GM12878 (cell line): ENCODE results near the gene PPM1N. TPM values are rescaled to one million over a fixed set of nuclear protein-coding genes. Genes with fewer than 3 reads are reported as not detected.

ENCODE experiments used
- ESRRA ChIP-seq: IDR thresholded peaks from 2 replicates; pipeline ENCODE4 v1.6.1; 2012; ENCODE audit warnings: mild to moderate bottlenecking, low read length, improper control_type of control experiment
- IKZF1 ChIP-seq: fragments of 450-650 bp; conservative IDR thresholded peaks from 2 replicates; pipeline ENCODE4 v1.6.1; 2017; ENCODE audit warnings: antibody characterized with exemption, mild to moderate bottlenecking
- IRF3 ChIP-seq: fragments of 450-650 bp; IDR thresholded peaks from 2 replicates; pipeline ENCODE4 v1.6.1; 2014; ENCODE audit warnings: mild to moderate bottlenecking
- MEF2B ChIP-seq: fragments of 450-650 bp; IDR thresholded peaks from 2 replicates; pipeline ENCODE4 v1.6.1; 2018; ENCODE audit warnings: mild to moderate bottlenecking, moderate library complexity; ENCODE audit not compliant: partially characterized antibody, poor library complexity, severe bottlenecking
- MXI1 ChIP-seq: fragments of 150-350 bp; IDR thresholded peaks from 2 replicates; pipeline ENCODE4 v1.6.1; 2011; ENCODE audit warnings: low read depth, mild to moderate bottlenecking, inconsistent platforms, low read length, improper control_type of control experiment
- NFIC ChIP-seq: IDR thresholded peaks from 2 replicates; pipeline ENCODE4 v1.6.1; 2012; ENCODE audit warnings: low read depth, mild to moderate bottlenecking, inconsistent platforms, low read length, moderate library complexity
- NKRF ChIP-seq: fragments of 450-650 bp; conservative IDR thresholded peaks from 2 replicates; pipeline ENCODE4 v1.6.1; 2017; ENCODE audit warnings: mild to moderate bottlenecking, moderate library complexity
- PAX5 ChIP-seq: IDR thresholded peaks from 2 replicates; pipeline ENCODE4 v1.6.1; 2011; ENCODE audit warnings: low read depth, low read length, borderline replicate concordance
- POU2F2 ChIP-seq: IDR thresholded peaks from 3 replicates; pipeline ENCODE4 v1.6.1; 2011; ENCODE audit warnings: low read depth, mild to moderate bottlenecking, low read length, borderline replicate concordance
- RAD51 ChIP-seq: fragments of 450-650 bp; IDR thresholded peaks from 2 replicates; pipeline ENCODE4 v1.6.1; 2016; ENCODE audit warnings: moderate library complexity, mild to moderate bottlenecking, inconsistent platforms
- REST ChIP-seq: IDR thresholded peaks from 2 replicates; pipeline ENCODE4 v1.6.1; 2012; ENCODE audit warnings: mild to moderate bottlenecking, low read depth, low read length
- SMC3 ChIP-seq: IDR thresholded peaks from 2 replicates; pipeline ENCODE4 v1.6.1; 2011; ENCODE audit warnings: low read length, improper control_type of control experiment, borderline replicate concordance
- WRNIP1 ChIP-seq: IDR thresholded peaks from 2 replicates; pipeline ENCODE4 v1.6.1; 2011; ENCODE audit warnings: low read depth, low read length, improper control_type of control experiment, borderline replicate concordance
- ZBTB40 ChIP-seq: fragments of 450-650 bp; IDR thresholded peaks from 2 replicates; pipeline ENCODE4 v1.6.1; 2016; ENCODE audit warnings: mild to moderate bottlenecking, moderate library complexity, borderline replicate concordance
- ZNF207 ChIP-seq: fragments of 450-650 bp; IDR thresholded peaks from 2 replicates; pipeline ENCODE4 v1.6.1; 2014; ENCODE audit warnings: antibody characterized with exemption, mild to moderate bottlenecking, borderline replicate concordance
- polyA plus RNA-seq, 11 experiments: library from polyadenylated mRNA; depleted of rRNA in 4 of 11; unstranded in 6 of 11; stranded (reverse) in 5 of 11; fragments of >200 nt; fragmentation: Nextera tagmentation in 4 of 11; fragmentation: Illumina TruSeq in 1 of 11; extraction: Ambion mirVana in 4 of 11; extraction: Trizol in 1 of 11; gene quantifications; 1 replicate in 1 of 11; 2 replicates in 10 of 11; pipeline versions ENCODE4 v1.2.1 to v1.2.3, GENCODE V29; 2011 to 2016; ENCODE audit warnings: inconsistent platforms in 2 of 11, missing spikeins in 2 of 11, low read depth in 1 of 11
- total RNA-seq, 4 experiments: library from RNA; depleted of rRNA in 3 of 4; stranded (reverse); fragments of >200 nt in 3 of 4; fragmentation: Illumina TruSeq in 1 of 4; extraction: Trizol in 1 of 4; gene quantifications; 2 replicates each; pipeline versions ENCODE4 v1.2.1 to v1.2.3, GENCODE V29; 2013 to 2021

PPM1N gene
- total and polyA plus RNA-seq, 10 of the 15 experiments (the other 5 are each of a cell fraction or from before 2014, with no cell fraction given): 1.6 to 5.4 (median 3.7) TPM

- TF ChIP-seq MEF2B (peak; percentile 78), POU2F2 (peak; percentile 97), SMC3 (no peak), IRF3 (no peak), WRNIP1 (no peak), REST (no peak), PAX5 (no peak), ZBTB40 (no peak), IKZF1 (peak; percentile 58), NKRF (peak; percentile 89), ZNF207 (peak; percentile 93), ESRRA (no peak), RAD51 (no peak), MXI1 (no peak; the same call in 1 of the 2 replicates), NFIC (no peak)
Measured at GRCh38 chr19:45506989-45507871, 9.0 kb downstream of the PPM1N start, which contains the start of gene VASP (continued).
